ENCODE data around the gene ILKAP.

ILKAP gene

DNA sequence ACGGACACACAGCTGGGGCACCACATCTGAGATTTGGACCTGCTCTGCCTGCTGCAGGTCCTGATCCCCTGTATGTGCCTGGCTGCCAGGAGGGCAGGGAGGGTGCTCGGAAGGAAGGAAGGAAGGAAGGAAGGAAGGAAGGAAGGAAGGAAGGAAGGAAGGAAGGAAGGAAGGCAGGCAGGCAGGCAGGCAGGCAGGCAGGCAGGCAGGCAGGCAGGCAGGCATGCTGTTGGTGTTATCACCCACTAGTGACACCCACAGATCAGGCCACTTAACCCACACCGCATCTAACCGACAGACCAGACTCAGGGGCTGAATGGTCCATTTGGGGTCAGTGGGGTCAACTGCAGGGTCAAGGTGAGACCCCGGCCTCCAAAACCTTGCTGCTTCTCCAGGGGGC, 59.2 kb downstream of the ILKAP start:
- H3K4me3 ChIP-seq (replicated peaks; ENCODE audit: low read depth, low read length) = no peak overlapping the region
- TF ChIP-seq, protein P1, sequence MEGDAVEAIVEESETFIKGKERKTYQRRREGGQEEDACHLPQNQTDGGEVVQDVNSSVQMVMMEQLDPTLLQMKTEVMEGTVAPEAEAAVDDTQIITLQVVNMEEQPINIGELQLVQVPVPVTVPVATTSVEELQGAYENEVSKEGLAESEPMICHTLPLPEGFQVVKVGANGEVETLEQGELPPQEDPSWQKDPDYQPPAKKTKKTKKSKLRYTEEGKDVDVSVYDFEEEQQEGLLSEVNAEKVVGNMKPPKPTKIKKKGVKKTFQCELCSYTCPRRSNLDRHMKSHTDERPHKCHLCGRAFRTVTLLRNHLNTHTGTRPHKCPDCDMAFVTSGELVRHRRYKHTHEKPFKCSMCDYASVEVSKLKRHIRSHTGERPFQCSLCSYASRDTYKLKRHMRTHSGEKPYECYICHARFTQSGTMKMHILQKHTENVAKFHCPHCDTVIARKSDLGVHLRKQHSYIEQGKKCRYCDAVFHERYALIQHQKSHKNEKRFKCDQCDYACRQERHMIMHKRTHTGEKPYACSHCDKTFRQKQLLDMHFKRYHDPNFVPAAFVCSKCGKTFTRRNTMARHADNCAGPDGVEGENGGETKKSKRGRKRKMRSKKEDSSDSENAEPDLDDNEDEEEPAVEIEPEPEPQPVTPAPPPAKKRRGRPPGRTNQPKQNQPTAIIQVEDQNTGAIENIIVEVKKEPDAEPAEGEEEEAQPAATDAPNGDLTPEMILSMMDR (IDR thresholded peaks at IDR 0.05; ENCODE audit: low read depth, low read length, missing control alignments) = no peak
- no peak for DNase-seq (ENCODE audit: extremely low read depth, low read depth)

DNA sequence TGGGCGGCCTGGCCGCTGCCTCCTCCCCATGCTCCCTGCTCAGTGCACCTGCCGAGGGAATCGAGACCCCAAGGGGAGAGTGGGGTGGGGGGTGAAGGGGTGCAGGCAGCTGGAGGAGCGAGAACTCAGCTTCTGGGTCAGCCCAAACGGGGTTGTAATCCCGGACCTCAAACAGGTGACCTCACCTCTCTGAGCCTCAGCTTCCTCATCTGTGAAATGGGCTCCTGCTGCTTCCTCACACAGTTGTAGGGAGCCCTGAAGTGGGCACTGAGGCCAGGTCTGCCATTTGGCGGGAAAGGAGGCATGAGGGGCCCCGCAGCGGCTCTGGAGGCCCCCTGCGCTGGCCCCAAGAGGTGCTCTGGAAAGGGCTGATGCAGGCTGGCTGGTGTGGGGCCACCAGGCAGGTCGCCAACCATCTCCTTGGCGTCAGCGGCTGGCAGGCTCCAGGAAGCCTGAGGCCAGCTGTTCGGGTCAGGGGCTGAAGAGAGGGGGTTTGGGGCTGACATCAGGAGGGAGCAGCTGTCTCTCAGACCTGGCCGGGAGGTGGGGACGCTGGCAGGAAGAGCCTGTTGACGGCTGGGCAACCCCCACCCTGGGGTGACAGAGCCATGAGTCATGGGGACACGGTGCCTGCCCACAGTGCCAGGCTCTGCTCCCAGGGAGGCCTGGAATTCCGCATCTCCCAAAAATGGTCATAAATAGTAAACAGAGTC, 60.1 kb downstream of the ILKAP start:
- H3K4me3 ChIP-seq (replicated peaks; ENCODE audit: low read depth, low read length) = no peak overlapping the region
- TF ChIP-seq, protein P1 (IDR thresholded peaks at IDR 0.05; ENCODE audit: low read depth, low read length, missing control alignments) = no peak
- no peak for DNase-seq (ENCODE audit: extremely low read depth, low read depth)

DNA sequence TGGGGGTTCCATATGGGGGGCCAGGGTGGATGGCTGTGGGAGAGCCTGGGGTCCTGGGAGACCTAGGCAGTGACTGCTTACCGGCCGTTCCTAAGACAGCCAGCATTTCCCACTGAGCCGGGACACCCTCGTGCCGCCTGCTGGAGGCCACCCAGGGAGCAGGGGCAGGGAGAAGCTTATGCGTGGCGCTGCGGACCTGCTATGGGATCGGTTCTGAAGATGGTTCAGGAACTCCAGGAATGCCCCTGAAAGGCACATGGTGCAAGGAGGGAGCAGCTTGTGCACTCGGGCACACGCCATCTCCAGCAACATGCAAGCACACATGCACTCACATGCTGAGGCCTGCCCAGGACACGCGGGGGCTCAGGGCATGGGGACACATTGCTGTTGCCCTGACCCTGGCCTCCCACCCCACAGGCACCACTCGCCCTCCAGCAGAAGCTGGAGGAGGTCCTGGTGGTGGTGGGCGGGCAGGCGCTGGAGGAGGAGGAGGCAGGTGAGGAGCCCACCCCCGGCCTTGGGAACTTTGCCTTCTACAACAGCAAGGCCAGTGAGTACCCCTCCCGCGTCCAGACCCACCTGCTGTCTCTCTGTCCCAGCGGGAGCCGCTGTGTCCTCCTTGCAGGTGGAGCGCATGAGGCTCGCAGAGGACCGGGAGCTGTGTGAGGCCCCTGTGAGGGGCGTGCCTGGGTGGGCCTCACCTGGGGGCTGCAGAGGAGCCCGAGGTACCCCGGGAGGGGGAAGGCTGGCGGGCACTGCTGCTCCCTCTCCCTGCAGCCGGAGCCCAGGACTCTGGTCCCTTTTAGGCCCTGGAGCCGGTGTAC, 60.9 kb downstream of the ILKAP start:
- TF ChIP-seq, protein P1 (IDR thresholded peaks at IDR 0.05; ENCODE audit: low read depth, low read length, missing control alignments) = no peak
- no peak overlapping the region for H3K4me3 ChIP-seq (replicated peaks; ENCODE audit: low read depth, low read length)
- DNase-seq (ENCODE audit: extremely low read depth, low read depth) = no peak

DNA sequence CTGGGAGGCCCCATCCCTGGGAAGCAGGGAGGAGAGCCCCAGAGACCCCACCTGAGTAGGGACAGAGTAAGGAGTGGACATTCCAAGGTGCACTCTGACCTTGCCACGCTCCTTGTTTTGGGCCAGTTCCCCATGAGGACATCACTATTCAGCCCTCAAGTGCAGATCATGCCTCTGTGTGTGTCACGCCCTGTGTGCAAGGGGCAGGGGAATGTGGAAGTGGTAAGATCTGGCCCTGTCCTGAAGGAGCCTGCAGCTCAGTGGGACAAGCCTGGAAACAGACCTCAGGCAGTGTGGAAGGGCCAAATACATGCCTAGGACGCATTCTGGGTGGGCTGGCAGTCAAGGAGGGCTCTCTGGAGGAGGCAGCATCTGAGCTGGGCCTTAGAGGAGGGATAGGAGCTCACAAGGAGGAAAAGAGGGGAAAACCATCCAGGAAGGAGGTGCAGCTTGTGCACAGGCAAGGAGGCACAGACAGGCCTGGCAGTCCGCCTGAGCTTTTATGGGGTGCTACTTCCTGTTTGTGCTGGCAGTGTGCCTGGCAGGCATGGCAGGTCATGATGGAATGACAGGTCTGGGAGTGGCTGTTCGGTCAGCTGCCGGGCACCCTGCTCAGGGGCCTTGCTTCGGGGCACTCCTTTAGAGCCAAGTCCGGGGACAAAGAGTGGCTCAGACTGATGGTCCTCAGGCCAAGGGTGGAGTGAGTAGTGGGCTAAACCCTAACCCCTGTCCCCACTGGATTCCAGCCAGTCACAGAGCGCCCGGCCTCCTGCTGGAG, 61.8 kb downstream of the ILKAP start:
- DNase-seq (ENCODE audit: extremely low read depth, low read depth) = peak; percentile 42
- no peak overlapping the region for H3K4me3 ChIP-seq (replicated peaks; ENCODE audit: low read depth, low read length)
- TF ChIP-seq, protein P1 (IDR thresholded peaks at IDR 0.05; ENCODE audit: low read depth, low read length, missing control alignments) = no peak

DNA sequence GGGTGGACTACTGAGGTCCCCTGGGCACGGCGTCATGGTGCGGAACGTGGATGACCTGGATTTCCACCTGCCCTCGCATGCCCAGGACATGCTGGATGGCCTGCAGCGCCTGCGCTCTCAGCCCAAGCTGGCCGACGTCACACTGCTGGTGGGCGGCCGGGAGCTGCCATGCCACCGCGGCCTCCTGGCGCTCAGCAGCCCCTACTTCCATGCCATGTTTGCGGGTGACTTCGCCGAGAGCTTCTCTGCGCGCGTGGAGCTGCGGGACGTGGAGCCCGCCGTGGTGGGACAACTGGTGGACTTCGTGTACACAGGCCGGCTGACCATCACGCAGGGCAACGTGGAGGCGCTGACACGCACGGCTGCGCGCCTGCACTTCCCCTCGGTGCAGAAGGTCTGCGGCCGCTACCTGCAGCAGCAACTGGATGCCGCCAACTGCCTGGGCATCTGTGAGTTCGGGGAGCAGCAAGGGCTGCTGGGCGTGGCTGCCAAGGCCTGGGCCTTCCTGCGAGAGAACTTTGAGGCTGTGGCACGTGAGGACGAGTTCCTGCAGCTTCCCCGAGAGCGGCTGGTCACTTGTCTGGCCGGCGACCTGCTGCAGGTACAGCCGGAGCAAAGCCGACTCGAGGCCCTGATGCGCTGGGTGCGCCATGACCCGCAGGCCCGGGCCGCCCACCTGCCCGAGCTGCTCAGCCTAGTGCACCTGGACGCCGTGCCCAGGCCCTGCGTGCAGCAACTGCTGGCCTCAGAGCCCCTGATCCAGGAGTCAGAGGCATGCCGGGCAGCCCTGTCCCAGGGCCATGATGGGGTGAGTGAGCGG, 62.6 kb downstream of the ILKAP start:
- DNase-seq (ENCODE audit: extremely low read depth, low read depth) = no peak
- TF ChIP-seq, protein P1 (IDR thresholded peaks at IDR 0.05; ENCODE audit: low read depth, low read length, missing control alignments) = no peak
- H3K4me3 ChIP-seq (replicated peaks; ENCODE audit: low read depth, low read length) = no peak overlapping the region

DNA sequence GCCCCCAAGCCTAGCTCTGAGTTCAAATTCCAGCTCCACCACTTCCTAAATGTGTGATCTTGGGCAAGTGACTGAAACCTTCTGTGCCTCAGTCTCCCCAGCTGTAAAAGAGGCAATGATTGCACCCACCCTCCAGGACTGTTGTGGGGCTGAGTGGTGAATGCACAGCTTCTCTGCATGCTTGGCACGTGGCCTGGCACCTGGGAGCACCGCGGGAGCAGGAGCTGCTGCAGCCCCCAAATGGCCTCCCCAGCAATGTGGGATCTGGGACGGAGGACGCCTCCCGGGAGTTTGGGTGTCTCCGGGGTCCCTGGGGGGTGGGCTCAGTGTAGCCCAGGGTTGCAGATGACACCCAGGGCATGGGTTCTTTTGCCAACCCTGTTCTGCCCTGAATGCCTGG, 63.5 kb downstream of the ILKAP start:
- H3K4me3 ChIP-seq (replicated peaks; ENCODE audit: low read depth, low read length) = no peak overlapping the region
- TF ChIP-seq, protein P1 (IDR thresholded peaks at IDR 0.05; ENCODE audit: low read depth, low read length, missing control alignments) = no peak
- DNase-seq (ENCODE audit: extremely low read depth, low read depth) = no peak

Measured in HFF-Myc (cell line).